CD4-positive, alpha-beta T cell treated with Interleukin-6 at 100 ng/mL for 8 hours (primary cell): ENCODE results near the gene CARS1.

Experiments used
- DNase-seq: peaks from one replicate; pipeline ENCODE4 v3.0.0-alpha.2; 2020; ENCODE audit warnings: mixed read lengths, low spot score

Gene CARS1

GRCh38 chr11:2991452-2992233 lies 65.6 kb downstream of the CARS1 start:
- no peak for DNase-seq

- peak; percentile 31 for DNase-seq
These were observed 66.4 kb downstream of the CARS1 start for GRCh38 chr11:2990617-2991451.

GRCh38 chr11:2989551-2989950 lies 67.7 kb downstream of the CARS1 start:
- DNase-seq, result no peak

- DNase-seq, result peak; percentile 15
These were observed 68.2 kb downstream of the CARS1 start for GRCh38 chr11:2989006-2989405.

GRCh38 chr11:2987881-2988861 lies 69.1 kb downstream of the CARS1 start:
- DNase-seq, result peak; percentile 64

- DNase-seq, result no peak
These were observed 73.3 kb downstream of the CARS1 start for GRCh38 chr11:2983908-2984307.

- no peak for DNase-seq
These were observed 75.0 kb downstream of the CARS1 start for GRCh38 chr11:2982214-2982613.

- DNase-seq, result no peak
These were observed 76.1 kb downstream of the CARS1 start for GRCh38 chr11:2981130-2981529.

- no peak for DNase-seq
These were observed 76.9 kb downstream of the CARS1 start for GRCh38 chr11:2980168-2980840.

- no peak for DNase-seq
These were observed 80.1 kb downstream of the CARS1 start for GRCh38 chr11:2977113-2977512.

GRCh38 chr11:2976294-2977063 lies 80.7 kb downstream of the CARS1 start:
- DNase-seq, result no peak

- DNase-seq, result peak; percentile 44
These were observed 81.6 kb downstream of the CARS1 start for GRCh38 chr11:2975594-2975993.

- no peak for DNase-seq
These were observed 83.0 kb downstream of the CARS1 start for GRCh38 chr11:2974272-2974671.

GRCh38 chr11:2968341-2968900 lies 88.8 kb downstream of the CARS1 start:
- no peak for DNase-seq

- no peak for DNase-seq
These were observed 92.4 kb downstream of the CARS1 start for GRCh38 chr11:2964782-2965181.

GRCh38 chr11:2963761-2964160 lies 93.5 kb downstream of the CARS1 start:
- no peak for DNase-seq

- no peak for DNase-seq
These were observed 94.0 kb downstream of the CARS1 start for GRCh38 chr11:2963112-2963754.

GRCh38 chr11:2961080-2961479 lies 96.1 kb downstream of the CARS1 start:
- no peak for DNase-seq

GRCh38 chr11:2960139-2960538 lies 97.1 kb downstream of the CARS1 start:
- no peak for DNase-seq

GRCh38 chr11:2958251-2958650 lies 99.0 kb downstream of the CARS1 start:
- no peak for DNase-seq
